Superior temporal gyrus (tissue), 1 donor: ENCODE results near the gene ZNF423.

Experiments used
- DNase-seq: peaks from one replicate; pipeline ENCODE4 v3.0.0-alpha.2; 2016; ENCODE audit errors: extremely low spot score

ZNF423 gene

GRCh38 chr16:49754495-49755312 is 101.2 kb downstream of the ZNF423 start:
- DNase-seq: no peak

- no peak for DNase-seq
Measured at GRCh38 chr16:49750341-49751000, 105.4 kb downstream of the ZNF423 start.

GRCh38 chr16:49749816-49750215 is 106.1 kb downstream of the ZNF423 start:
- no peak for DNase-seq

GRCh38 chr16:49748322-49748721 is 107.6 kb downstream of the ZNF423 start:
- no peak for DNase-seq

- DNase-seq: no peak
Measured at GRCh38 chr16:49747654-49748053, 108.3 kb downstream of the ZNF423 start.

GRCh38 chr16:49746545-49746944 is 109.4 kb downstream of the ZNF423 start:
- DNase-seq: no peak

GRCh38 chr16:49745311-49745747 is 110.6 kb downstream of the ZNF423 start:
- DNase-seq: no peak

- DNase-seq: no peak
Measured at GRCh38 chr16:49744244-49745220, 111.4 kb downstream of the ZNF423 start.

- no peak for DNase-seq
Measured at GRCh38 chr16:49743658-49744057, 112.3 kb downstream of the ZNF423 start.

GRCh38 chr16:49743203-49743464 is 112.8 kb downstream of the ZNF423 start:
- DNase-seq: no peak

GRCh38 chr16:49742428-49743202 is 113.3 kb downstream of the ZNF423 start:
- DNase-seq: no peak

- DNase-seq: no peak
Measured at GRCh38 chr16:49740256-49740655, 115.7 kb downstream of the ZNF423 start.

- DNase-seq: no peak
Measured at GRCh38 chr16:49739381-49739780, 116.5 kb downstream of the ZNF423 start.

GRCh38 chr16:49738832-49739231 is 117.1 kb downstream of the ZNF423 start:
- DNase-seq: no peak

GRCh38 chr16:49738001-49738400 is 117.9 kb downstream of the ZNF423 start:
- DNase-seq: no peak

GRCh38 chr16:49737541-49737940 is 118.4 kb downstream of the ZNF423 start:
- DNase-seq: no peak

GRCh38 chr16:49734331-49734730 is 121.6 kb downstream of the ZNF423 start:
- no peak for DNase-seq

- no peak for DNase-seq
Measured at GRCh38 chr16:49733313-49734009, 122.5 kb downstream of the ZNF423 start.

GRCh38 chr16:49731911-49732310 is 124.0 kb downstream of the ZNF423 start:
- no peak for DNase-seq

GRCh38 chr16:49730772-49731171 is 125.1 kb downstream of the ZNF423 start:
- no peak for DNase-seq

- DNase-seq: no peak
Measured at GRCh38 chr16:49727611-49728010, 128.3 kb downstream of the ZNF423 start.
